ENCODE results near the gene PCP4L1. TPM values are rescaled to one million over a fixed set of nuclear protein-coding genes. Genes with fewer than 3 reads are reported as not detected.

The PCP4L1 gene
- polyA plus RNA-seq, 2 donors, result 10.0 to 16.2 TPM

DNA sequence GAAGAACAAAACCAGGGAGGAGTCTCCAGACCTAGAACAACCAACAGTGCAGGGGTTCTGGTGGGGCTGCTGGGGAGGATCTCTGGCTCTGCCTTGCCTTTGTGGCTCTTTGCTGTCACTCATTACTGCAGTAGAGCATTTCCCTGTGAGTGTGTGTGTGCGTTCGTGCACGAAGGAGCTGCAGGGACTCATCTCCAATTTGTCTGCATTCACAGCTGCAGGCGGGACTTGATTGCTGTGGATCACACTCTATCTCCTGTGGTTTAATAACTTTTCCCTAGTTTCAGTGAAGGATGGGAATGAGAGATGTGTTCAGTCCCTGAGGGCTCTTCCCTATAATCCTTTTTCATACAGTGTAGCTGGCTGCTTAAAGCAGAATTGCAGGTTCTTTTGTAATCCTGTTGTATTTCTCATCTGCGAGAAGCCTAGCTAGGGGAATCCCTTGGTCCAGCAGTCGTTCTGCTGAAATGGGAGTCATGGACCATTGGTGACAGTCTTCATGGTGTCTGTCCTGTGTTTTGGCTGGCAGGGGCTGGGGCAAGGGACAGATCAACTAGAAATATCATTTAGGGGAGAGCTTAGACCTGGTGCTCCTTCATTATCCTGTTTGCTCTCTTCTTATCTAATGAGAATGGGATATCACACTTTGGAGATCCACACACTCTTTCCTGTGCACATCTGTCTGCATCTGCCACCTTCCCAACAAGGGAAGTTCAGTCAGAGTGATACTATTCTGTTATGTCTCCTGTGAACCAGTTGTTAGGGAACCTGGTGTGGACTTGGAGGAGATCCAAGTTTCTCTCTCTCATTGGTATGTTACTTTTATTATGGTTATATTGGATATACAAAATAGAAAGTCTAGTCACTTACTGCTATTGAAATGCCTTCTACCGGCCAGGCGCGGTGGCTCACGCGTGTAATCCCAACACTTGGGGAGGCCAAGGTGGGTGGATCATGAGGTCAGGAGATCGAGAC is 3.0 kb downstream of the PCP4L1 start:
- H3K4me3 ChIP-seq (ENCODE audit: low read depth in 1 of 2, low read length in 2 of 2), result no peak overlapping the region
- H3K4me1 ChIP-seq (ENCODE audit: control insufficient read depth in 2 of 2, insufficient read depth in 2 of 2, low read length in 1 of 2), result peaks cover 8 to 9% of the 10 kb centered on the region in 2 donors
- H3K36me3 ChIP-seq (ENCODE audit: control insufficient read depth in 2 of 2, insufficient read depth in 2 of 2, low read length in 1 of 2), result no peaks in the 10 kb centered on the region
- no peaks in the 10 kb centered on the region for H3K27me3 ChIP-seq (ENCODE audit: control insufficient read depth in 1 of 2, insufficient read depth in 2 of 2, low read length in 2 of 2)
- H3K27ac ChIP-seq (ENCODE audit: low read depth in 2 of 2, low read length in 1 of 2), result peak overlapping the region; percentile 5 to 62
- 49 to 59% methylated on average over 12 of the region's 12 CpGs for WGBS, 2 donors
- H3K9me3 ChIP-seq (ENCODE audit: control insufficient read depth in 2 of 2, insufficient read depth in 1 of 2, low read depth in 1 of 2, low read length in 1 of 2), result peaks cover 0 to 9% of the 10 kb centered on the region in 2 donors

GRCh38 chr1:161265305-161265704 is 6.8 kb downstream of the PCP4L1 start:
- Histone ChIP-seq H3K27ac (ENCODE audit: low read depth in 2 of 2, low read length in 1 of 2) (no peak overlapping the region), H3K27me3 (ENCODE audit: control insufficient read depth in 1 of 2, insufficient read depth in 2 of 2, low read length in 2 of 2) (no peaks in the 10 kb centered on the region), H3K4me1 (ENCODE audit: control insufficient read depth in 2 of 2, insufficient read depth in 2 of 2, low read length in 1 of 2) (peaks cover 2 to 6% of the 10 kb centered on the region in 2 donors), H3K36me3 (ENCODE audit: control insufficient read depth in 2 of 2, insufficient read depth in 2 of 2, low read length in 1 of 2) (no peaks in the 10 kb centered on the region), H3K4me3 (ENCODE audit: low read depth in 1 of 2, low read length in 2 of 2) (no peak overlapping the region), H3K9me3 (ENCODE audit: control insufficient read depth in 2 of 2, insufficient read depth in 1 of 2, low read depth in 1 of 2, low read length in 1 of 2) (no peaks in the 10 kb centered on the region)
- 82 to 85% methylated on average over 5 of the region's 5 CpGs for WGBS, 2 donors

- Histone ChIP-seq H3K27me3 (ENCODE audit: control insufficient read depth in 1 of 2, insufficient read depth in 2 of 2, low read length in 2 of 2) (no peaks in the 10 kb centered on the region), H3K36me3 (ENCODE audit: control insufficient read depth in 2 of 2, insufficient read depth in 2 of 2, low read length in 1 of 2) (no peaks in the 10 kb centered on the region), H3K4me3 (ENCODE audit: low read depth in 1 of 2, low read length in 2 of 2) (no peak overlapping the region), H3K4me1 (ENCODE audit: control insufficient read depth in 2 of 2, insufficient read depth in 2 of 2, low read length in 1 of 2) (peaks cover 0 to 5% of the 10 kb centered on the region in 2 donors), H3K9me3 (ENCODE audit: control insufficient read depth in 2 of 2, insufficient read depth in 1 of 2, low read depth in 1 of 2, low read length in 1 of 2) (no peaks in the 10 kb centered on the region), H3K27ac (ENCODE audit: low read depth in 2 of 2, low read length in 1 of 2) (no peak overlapping the region)
- 40 to 45% methylated on average over 3 of the region's 3 CpGs for WGBS, 2 donors
These were observed 7.7 kb downstream of the PCP4L1 start for GRCh38 chr1:161266202-161266601.

DNA sequence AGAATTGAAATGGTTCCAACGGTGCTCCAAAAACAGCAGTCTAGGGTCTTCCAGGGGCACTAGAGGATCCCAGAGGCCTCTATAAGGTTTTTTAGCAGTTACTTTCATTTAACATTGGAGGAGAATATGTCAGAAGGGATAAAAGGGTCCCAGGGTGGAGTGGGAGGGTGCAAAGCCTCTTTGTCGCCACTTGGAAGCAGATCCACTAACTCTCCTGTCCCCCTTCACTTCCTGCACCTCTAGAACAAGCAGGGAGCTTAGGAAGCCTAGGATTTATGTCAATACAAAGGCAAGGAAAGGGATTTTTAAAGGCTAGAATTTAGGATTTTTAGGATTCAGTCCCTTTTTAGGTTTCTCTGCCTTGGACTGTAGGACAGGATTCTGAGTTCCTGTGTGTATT is 8.3 kb downstream of the PCP4L1 start:
- Histone ChIP-seq H3K4me1 (ENCODE audit: control insufficient read depth in 2 of 2, insufficient read depth in 2 of 2, low read length in 1 of 2) (no peaks in the 10 kb centered on the region), H3K27ac (ENCODE audit: low read depth in 2 of 2, low read length in 1 of 2) (no peak overlapping the region), H3K27me3 (ENCODE audit: control insufficient read depth in 1 of 2, insufficient read depth in 2 of 2, low read length in 2 of 2) (no peaks in the 10 kb centered on the region), H3K9me3 (ENCODE audit: control insufficient read depth in 2 of 2, insufficient read depth in 1 of 2, low read depth in 1 of 2, low read length in 1 of 2) (no peaks in the 10 kb centered on the region), H3K36me3 (ENCODE audit: control insufficient read depth in 2 of 2, insufficient read depth in 2 of 2, low read length in 1 of 2) (no peaks in the 10 kb centered on the region), H3K4me3 (ENCODE audit: low read depth in 1 of 2, low read length in 2 of 2) (no peak overlapping the region)
- 61 to 74% methylated on average over 2 of the region's 2 CpGs for WGBS, 2 donors

GRCh38 chr1:161267321-161267720 is 8.8 kb downstream of the PCP4L1 start:
- 72 to 80% methylated on average over 3 of the region's 3 CpGs for WGBS, 2 donors
- Histone ChIP-seq H3K27ac (ENCODE audit: low read depth in 2 of 2, low read length in 1 of 2) (no peak overlapping the region), H3K27me3 (ENCODE audit: control insufficient read depth in 1 of 2, insufficient read depth in 2 of 2, low read length in 2 of 2) (no peaks in the 10 kb centered on the region), H3K36me3 (ENCODE audit: control insufficient read depth in 2 of 2, insufficient read depth in 2 of 2, low read length in 1 of 2) (no peaks in the 10 kb centered on the region), H3K4me3 (ENCODE audit: low read depth in 1 of 2, low read length in 2 of 2) (no peak overlapping the region), H3K4me1 (ENCODE audit: control insufficient read depth in 2 of 2, insufficient read depth in 2 of 2, low read length in 1 of 2) (no peaks in the 10 kb centered on the region), H3K9me3 (ENCODE audit: control insufficient read depth in 2 of 2, insufficient read depth in 1 of 2, low read depth in 1 of 2, low read length in 1 of 2) (no peaks in the 10 kb centered on the region)

DNA sequence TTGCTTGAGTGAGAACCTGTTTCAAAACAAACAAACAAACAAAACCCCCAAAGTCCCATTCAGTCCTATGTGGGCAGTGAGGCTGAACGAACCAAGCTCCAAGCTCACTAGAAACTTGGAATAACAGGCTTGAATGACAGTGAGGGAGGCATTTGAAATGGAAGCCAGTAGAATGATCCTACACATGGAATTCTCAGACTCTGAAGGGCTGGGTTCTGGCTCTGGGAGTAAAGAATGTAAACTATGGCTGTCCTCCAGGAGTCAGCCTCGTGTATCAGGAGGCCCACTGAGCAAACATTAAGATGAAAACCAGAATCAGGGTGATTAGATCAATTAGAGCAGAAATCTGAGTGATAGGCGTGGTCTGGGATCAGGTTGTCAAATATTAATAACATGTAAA is 14.9 kb downstream of the PCP4L1 start:
- Histone ChIP-seq H3K9me3 (ENCODE audit: control insufficient read depth in 2 of 2, insufficient read depth in 1 of 2, low read depth in 1 of 2, low read length in 1 of 2) (no peaks in the 10 kb centered on the region), H3K27me3 (ENCODE audit: control insufficient read depth in 1 of 2, insufficient read depth in 2 of 2, low read length in 2 of 2) (no peaks in the 10 kb centered on the region), H3K4me3 (ENCODE audit: low read depth in 1 of 2, low read length in 2 of 2) (no peak overlapping the region), H3K27ac (ENCODE audit: low read depth in 2 of 2, low read length in 1 of 2) (no peak overlapping the region), H3K4me1 (ENCODE audit: control insufficient read depth in 2 of 2, insufficient read depth in 2 of 2, low read length in 1 of 2) (no peaks in the 10 kb centered on the region), H3K36me3 (ENCODE audit: control insufficient read depth in 2 of 2, insufficient read depth in 2 of 2, low read length in 1 of 2) (no peaks in the 10 kb centered on the region)
- 45 to 52% methylated on average over 3 of the region's 3 CpGs for WGBS, 2 donors

DNA sequence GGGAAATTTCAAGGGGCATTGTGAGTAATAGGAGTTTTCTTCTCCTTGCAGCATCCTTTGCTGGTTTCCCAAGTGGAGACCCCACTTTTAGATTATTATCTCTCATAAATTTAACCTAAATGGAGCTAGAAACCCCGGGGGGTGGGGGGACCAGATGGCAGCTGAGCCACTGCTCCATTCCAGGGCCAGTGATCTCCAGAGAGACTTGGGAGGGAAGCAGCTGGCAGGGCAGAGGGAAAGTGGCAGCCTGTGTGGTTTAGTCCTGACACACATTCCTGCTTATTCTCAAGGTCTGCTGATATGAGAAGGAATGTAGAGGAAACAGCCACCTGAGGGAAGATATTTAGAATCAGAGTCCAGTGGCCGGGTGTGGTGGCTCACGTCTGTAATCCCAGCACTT is 16.3 kb downstream of the PCP4L1 start:
- WGBS, 2 donors, result 77 to 78% methylated on average over 3 of the region's 3 CpGs
- H3K36me3 ChIP-seq (ENCODE audit: control insufficient read depth in 2 of 2, insufficient read depth in 2 of 2, low read length in 1 of 2), result no peaks in the 10 kb centered on the region
- H3K4me1 ChIP-seq (ENCODE audit: control insufficient read depth in 2 of 2, insufficient read depth in 2 of 2, low read length in 1 of 2), result no peaks in the 10 kb centered on the region

GRCh38 chr1:161282991-161283390 is 24.4 kb downstream of the PCP4L1 start:
- Histone ChIP-seq H3K27ac (ENCODE audit: low read depth in 2 of 2, low read length in 1 of 2) (no peak overlapping the region), H3K4me3 (ENCODE audit: low read depth in 1 of 2, low read length in 2 of 2) (no peak overlapping the region), H3K36me3 (ENCODE audit: control insufficient read depth in 2 of 2, insufficient read depth in 2 of 2, low read length in 1 of 2) (no peaks in the 10 kb centered on the region), H3K9me3 (ENCODE audit: control insufficient read depth in 2 of 2, insufficient read depth in 1 of 2, low read depth in 1 of 2, low read length in 1 of 2) (no peaks in the 10 kb centered on the region), H3K27me3 (ENCODE audit: control insufficient read depth in 1 of 2, insufficient read depth in 2 of 2, low read length in 2 of 2) (no peaks in the 10 kb centered on the region), H3K4me1 (ENCODE audit: control insufficient read depth in 2 of 2, insufficient read depth in 2 of 2, low read length in 1 of 2) (no peaks in the 10 kb centered on the region)
- WGBS, 2 donors, result 98 to 99% methylated on average over 1 of the region's 1 CpG

More for the DNA sequence above, 16.3 kb downstream of the PCP4L1 start:
- H3K9me3 ChIP-seq (ENCODE audit: control insufficient read depth in 2 of 2, insufficient read depth in 1 of 2, low read depth in 1 of 2, low read length in 1 of 2), result no peaks in the 10 kb centered on the region
- H3K27me3 ChIP-seq (ENCODE audit: control insufficient read depth in 1 of 2, insufficient read depth in 2 of 2, low read length in 2 of 2), result no peaks in the 10 kb centered on the region
- H3K27ac ChIP-seq (ENCODE audit: low read depth in 2 of 2, low read length in 1 of 2), result no peak overlapping the region
- H3K4me3 ChIP-seq (ENCODE audit: low read depth in 1 of 2, low read length in 2 of 2), result no peak overlapping the region

- H3K4me3 ChIP-seq (ENCODE audit: low read depth in 1 of 2, low read length in 2 of 2), result no peak overlapping the region
- H3K36me3 ChIP-seq (ENCODE audit: control insufficient read depth in 2 of 2, insufficient read depth in 2 of 2, low read length in 1 of 2), result no peaks in the 10 kb centered on the region
- 94 to 99% methylated on average over 2 of the region's 2 CpGs for WGBS, 2 donors
- H3K9me3 ChIP-seq (ENCODE audit: control insufficient read depth in 2 of 2, insufficient read depth in 1 of 2, low read depth in 1 of 2, low read length in 1 of 2), result no peaks in the 10 kb centered on the region
- H3K27me3 ChIP-seq (ENCODE audit: control insufficient read depth in 1 of 2, insufficient read depth in 2 of 2, low read length in 2 of 2), result no peaks in the 10 kb centered on the region
- no peak overlapping the region for H3K27ac ChIP-seq (ENCODE audit: low read depth in 2 of 2, low read length in 1 of 2)
- no peaks in the 10 kb centered on the region for H3K4me1 ChIP-seq (ENCODE audit: control insufficient read depth in 2 of 2, insufficient read depth in 2 of 2, low read length in 1 of 2)
These were observed 26.6 kb downstream of the PCP4L1 start for GRCh38 chr1:161285113-161285512.

DNA sequence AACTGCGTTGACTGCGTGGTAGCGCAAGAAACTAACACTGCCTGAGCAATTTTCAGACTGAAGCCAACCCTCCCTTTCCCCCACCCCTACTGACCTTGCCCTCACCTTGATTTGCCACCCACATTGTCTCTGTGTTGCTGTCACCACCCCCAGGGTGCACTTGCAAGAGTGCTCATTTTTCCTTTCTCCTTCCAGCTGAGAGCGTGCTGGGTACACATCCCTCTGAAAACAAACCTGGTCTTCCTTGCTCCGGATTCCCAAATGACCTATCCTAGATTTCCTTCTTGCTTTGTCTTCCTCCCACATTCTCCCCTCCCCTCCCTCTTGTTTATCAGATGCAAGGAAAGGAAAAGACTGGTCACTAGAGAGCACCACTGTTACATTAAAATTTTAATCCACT is 27.0 kb downstream of the PCP4L1 start:
- Histone ChIP-seq H3K4me3 (ENCODE audit: low read depth in 1 of 2, low read length in 2 of 2) (no peak overlapping the region), H3K36me3 (ENCODE audit: control insufficient read depth in 2 of 2, insufficient read depth in 2 of 2, low read length in 1 of 2) (no peaks in the 10 kb centered on the region), H3K27me3 (ENCODE audit: control insufficient read depth in 1 of 2, insufficient read depth in 2 of 2, low read length in 2 of 2) (no peaks in the 10 kb centered on the region), H3K27ac (ENCODE audit: low read depth in 2 of 2, low read length in 1 of 2) (no peak overlapping the region), H3K9me3 (ENCODE audit: control insufficient read depth in 2 of 2, insufficient read depth in 1 of 2, low read depth in 1 of 2, low read length in 1 of 2) (no peaks in the 10 kb centered on the region), H3K4me1 (ENCODE audit: control insufficient read depth in 2 of 2, insufficient read depth in 2 of 2, low read length in 1 of 2) (no peaks in the 10 kb centered on the region)
- WGBS, 2 donors, result 63 to 83% methylated on average over 5 of the region's 5 CpGs
